C1 segment of cervical spinal cord (tissue), 14 donors: Measurements from ENCODE around the gene FGA.

ENCODE experiments used
- DNase-seq, 14 donors: peaks; one replicate each; lab custom pipeline; 2025; lab: John Stamatoyannopoulos, UW

Gene FGA

DNA sequence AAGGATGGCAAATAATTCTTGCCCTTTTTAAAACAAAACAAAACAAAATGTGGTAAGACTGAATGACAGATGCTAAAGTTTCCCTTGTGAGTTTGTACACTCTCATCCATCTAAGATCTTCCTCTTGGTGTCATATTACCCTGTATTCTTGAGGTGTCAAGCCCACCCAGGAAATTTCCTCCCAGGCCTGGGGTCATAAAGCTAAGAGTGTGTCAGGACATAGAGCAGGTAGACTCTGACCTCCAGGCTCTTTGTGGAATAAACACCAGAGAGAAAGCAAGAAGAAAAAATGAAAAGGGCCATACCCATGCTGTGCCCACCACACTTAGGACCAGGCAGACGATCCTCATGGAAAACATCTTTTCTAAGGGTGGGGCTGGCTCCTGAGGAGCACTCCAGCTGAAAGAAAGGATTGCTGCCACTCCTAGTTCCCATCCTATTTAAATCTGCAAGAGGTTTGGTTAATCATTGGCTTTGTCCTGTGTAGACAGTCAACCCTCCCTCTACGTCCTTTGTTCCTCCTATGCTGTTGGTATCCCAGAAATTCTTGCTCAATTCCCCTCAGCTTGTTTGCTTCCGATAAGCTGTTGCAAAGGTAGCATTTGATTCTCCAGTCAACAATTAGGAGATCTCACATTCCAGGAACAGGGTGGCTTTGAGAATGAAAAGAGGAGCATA is at the start of gene FGA:
Gene FGA (minus strand): TSS at position 414 of the 678 bp plus-strand sequence. CDS start 55 bp downstream, at position 359.
- DNase-seq, result no peak

- no peak for DNase-seq
These were observed 43.5 kb upstream of the FGA start for GRCh38 chr4:154634058-154634457.

- no peak for DNase-seq
These were observed 41.3 kb upstream of the FGA start for GRCh38 chr4:154631828-154632227.

DNA sequence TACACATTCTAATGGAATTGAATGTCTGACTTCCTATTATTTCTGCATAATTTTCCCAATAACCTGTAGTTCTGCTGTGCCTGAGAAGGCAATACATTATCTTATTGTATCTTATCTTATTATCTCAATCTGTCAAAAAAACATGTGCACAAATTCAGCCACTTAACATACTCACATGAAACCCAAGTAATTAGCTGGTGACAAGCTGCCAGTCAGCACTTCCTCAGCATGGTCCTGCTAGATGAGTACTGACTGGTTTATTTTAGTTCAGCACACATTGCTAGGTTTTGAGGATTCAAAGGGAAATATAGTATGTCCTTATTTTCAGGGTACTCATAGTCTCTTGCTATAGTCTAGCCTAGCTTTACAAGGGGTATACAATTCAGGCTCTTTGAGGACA is 39.8 kb upstream of the FGA start:
- no peak for DNase-seq

- peak in 9 of 14 donors; percentile 6 to 55 (median 16) for DNase-seq
These were observed 36.4 kb upstream of the FGA start for GRCh38 chr4:154626793-154627484.

GRCh38 chr4:154625971-154626370 is 35.4 kb upstream of the FGA start:
- DNase-seq, result no peak

GRCh38 chr4:154623995-154624394 is 33.5 kb upstream of the FGA start:
- DNase-seq, result no peak

GRCh38 chr4:154623436-154623835 is 32.9 kb upstream of the FGA start:
- DNase-seq, result no peak

- no peak for DNase-seq
These were observed 32.1 kb upstream of the FGA start for GRCh38 chr4:154622598-154622997.

DNA sequence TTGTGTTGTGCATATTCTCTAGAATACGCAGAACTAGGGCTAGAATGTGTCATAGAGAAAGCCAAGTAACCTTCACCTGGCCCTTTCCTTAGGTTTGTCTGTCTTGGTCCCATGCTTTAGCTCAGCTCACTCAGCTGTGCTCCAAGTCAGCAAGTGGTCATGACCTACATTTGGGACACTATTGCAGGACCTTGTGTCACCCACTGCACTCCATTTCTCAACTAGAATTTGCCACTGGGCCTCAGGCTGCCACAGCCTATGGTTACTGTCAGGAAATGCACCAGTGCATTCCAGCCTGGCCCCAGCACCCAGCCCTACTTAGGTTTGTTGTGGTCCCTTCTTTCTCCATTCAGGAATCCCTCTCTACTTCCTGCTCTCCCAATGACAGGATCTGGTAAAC is 29.6 kb upstream of the FGA start:
- DNase-seq, result no peak

GRCh38 chr4:154618708-154619315 is 28.3 kb upstream of the FGA start:
- DNase-seq, result peak in 7 of 14 donors; percentile 2 to 40 (median 15)

DNA sequence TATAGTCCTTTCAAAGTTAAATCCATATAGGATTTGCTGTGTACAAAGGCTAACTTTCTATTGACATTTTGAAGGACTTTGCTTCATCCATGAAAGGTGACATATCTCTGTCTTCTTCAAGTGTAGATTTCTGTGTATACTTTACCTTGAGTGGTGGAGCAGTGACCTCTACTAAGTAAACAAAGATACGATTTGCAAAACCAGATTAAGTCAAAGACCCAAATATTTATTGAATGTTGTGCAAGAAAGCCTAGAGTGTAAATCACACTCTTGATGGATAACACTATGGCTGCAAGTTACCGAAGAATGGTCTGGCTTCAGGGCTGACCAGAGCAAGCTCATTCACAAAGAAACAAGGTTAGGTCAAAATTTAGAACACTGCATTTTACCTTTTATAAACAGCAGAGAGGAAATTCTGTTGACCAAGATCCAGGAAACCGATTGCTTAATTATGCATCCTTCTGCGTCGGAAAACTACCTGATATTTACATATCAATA is 27.3 kb upstream of the FGA start:
- no peak for DNase-seq

DNA sequence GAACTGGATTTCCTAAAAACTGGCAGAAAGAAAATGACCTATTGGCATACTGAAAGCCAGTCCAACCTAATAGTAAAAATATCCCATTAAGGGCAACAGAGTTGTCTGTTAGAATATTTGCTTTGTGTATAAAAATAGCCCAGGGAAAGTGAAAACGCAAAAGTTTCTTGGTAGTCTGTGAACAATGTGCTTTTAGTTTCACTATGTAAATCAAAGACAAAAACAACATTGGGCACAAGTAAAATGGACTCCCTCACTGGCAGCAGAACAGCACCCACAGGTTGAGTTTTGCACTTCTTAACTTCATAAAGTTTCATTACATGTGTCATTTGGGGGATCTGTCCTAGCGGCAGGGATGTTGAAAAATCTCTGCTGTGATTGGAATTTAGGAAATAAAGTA is 26.2 kb upstream of the FGA start:
- DNase-seq, result no peak

DNA sequence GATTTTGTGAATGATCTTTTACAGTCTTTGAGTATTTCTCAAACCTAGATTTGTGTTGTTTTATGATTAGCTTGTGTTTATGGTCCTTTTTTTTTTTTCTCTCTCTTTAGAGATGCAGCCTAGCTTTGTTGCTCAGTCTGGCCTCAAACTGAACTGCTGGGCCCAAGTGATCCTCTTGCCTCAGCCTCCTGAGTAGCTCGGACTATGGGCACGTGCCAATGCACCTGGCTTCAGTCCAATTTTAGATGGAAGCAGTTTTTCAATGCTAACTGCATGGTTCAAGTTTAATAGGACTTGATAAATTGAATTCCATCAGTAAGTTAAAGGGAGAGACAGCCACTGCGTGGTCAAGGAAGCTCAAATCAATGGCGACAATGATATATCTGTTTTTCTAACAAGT is 25.7 kb upstream of the FGA start:
- no peak for DNase-seq

- no peak for DNase-seq
These were observed 24.7 kb upstream of the FGA start for GRCh38 chr4:154615211-154615610.

DNA sequence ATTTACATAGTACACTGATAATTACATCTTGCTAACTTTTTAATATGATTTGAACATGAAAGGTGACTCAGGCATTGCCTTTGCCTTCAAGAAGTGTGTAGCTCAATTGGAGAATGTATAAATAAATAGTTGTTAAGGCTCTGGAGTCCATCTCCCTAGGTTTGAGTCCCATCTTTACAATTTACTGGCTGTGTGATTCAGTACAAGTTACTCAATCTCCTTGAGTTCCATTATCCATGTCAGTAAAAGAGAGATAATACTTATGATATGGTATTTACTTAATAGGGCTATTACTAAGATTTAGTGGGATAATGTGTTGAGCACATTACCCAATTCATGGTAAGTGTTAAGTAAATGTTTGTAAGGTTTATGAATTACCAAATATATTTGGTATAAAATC is 23.8 kb upstream of the FGA start:
- no peak for DNase-seq

DNA sequence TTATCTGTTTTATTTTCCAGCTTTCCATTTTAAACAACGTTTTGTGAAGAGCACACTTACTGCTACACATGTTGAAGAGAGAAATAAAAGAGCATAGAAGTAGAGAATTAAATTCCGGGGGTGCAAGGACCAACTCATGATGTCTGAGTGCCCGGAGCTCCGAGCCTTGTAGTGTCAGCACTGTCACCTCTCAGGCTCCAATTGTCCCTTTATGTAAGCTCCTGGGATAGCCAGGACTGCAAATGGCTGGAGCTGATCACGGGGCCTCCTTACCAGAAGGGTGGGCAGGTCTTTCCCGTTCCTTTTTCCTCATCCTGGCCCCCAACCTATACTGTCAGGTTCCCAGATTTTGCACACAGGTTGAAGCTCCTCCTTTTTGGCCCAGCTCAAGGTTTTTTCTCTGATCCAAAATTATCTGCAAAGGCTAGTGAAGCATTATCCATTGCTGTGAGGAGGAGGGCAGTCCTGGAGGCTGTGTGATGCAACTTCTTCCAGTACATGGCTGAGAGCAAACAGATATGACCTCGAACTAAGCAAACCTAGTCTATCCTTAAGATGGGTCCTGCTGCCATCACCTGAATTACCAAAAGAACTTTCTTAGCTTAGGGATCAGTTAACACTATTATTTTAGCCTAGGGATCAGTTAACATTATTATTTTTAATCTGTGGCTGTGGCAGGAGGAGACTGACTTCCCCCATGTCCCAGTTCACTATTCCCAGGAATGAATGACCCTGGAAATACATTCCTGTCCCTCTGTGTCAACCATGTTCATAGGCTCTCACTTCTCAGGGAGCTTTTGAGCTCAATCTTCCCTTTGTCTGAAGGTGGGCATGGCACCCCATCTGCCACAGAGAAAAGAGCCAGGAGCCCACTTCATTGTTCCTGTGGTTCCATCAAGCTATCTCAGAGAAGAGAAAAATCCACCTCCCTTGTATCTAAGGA is 22.2 kb upstream of the FGA start, which contains the start of gene FGG:
Gene FGG (minus strand): TSS at position 185 of the 943 bp plus-strand sequence. CDS start 47 bp downstream, at position 138.
- DNase-seq, result no peak

GRCh38 chr4:154611833-154612232 is 21.3 kb upstream of the FGA start:
- DNase-seq, result no peak

GRCh38 chr4:154610582-154610981 is 20.0 kb upstream of the FGA start:
- no peak for DNase-seq

- DNase-seq, result no peak
These were observed 19.0 kb upstream of the FGA start for GRCh38 chr4:154609532-154609931.
